WTC11 (cell line): Measurements from ENCODE around the gene NLRC5. TPM values are rescaled to one million over a fixed set of nuclear protein-coding genes. Genes with fewer than 3 reads are reported as not detected.
A peak's percentile ranks its signal among the peaks of the same experiment; 100 is the strongest.
"Not testable (repeated sequence)": the region's sequence is repeated elsewhere in the genome, so short reads cannot be mapped to it uniquely, and the experiment has no call there.

Source experiments
- ATAC-seq: fragments of 200-7000 bp; cut with Tn5 transposase; 2 replicates; pipeline ENCODE4 v1.10.0; 2021; ENCODE audit warnings: mild to moderate bottlenecking, moderate library complexity
- CTCF ChIA-PET: fragments of 300-600 bp; sonication (Branson Sonifier 250); formaldehyde crosslinking; loops from one replicate; lab custom pipeline; 2021; ENCODE audit warnings: antibody characterized with exemption; lab: Charles Lee
- POLR2A ChIA-PET: fragments of 350-600 bp; sonication (Branson Sonifier 250); formaldehyde crosslinking; loops from one replicate; lab custom pipeline; 2021; ENCODE audit warnings: antibody characterized with exemption; lab: Charles Lee
- DNase-seq: peaks from one replicate; pipeline ENCODE4 v3.0.0; 2021; ENCODE audit warnings: low spot score
- H3K27ac Mint-ChIP-seq: 2 replicates; pipeline ENCODE4 v1.8.0; 2021; ENCODE audit warnings: mixed read lengths
- H3K27me3 Mint-ChIP-seq: 2 replicates; pipeline ENCODE4 v1.8.0; 2021; ENCODE audit warnings: low read depth, mild to moderate bottlenecking, moderate library complexity, mixed read lengths
- H3K36me3 Mint-ChIP-seq: 2 replicates; pipeline ENCODE4 v1.8.0; 2021; ENCODE audit warnings: mixed read lengths
- H3K4me1 Mint-ChIP-seq: 2 replicates; pipeline ENCODE4 v1.8.0; 2022; ENCODE audit warnings: mixed read lengths
- H3K4me3 Mint-ChIP-seq: 2 replicates; pipeline ENCODE4 v1.8.0; 2021; ENCODE audit warnings: mild to moderate bottlenecking, moderate library complexity, mixed read lengths
- H3K9me3 Mint-ChIP-seq: 2 replicates; pipeline ENCODE4 v1.8.0; 2021; ENCODE audit warnings: mixed read lengths
- EMX1 ChIP-seq: fragments of 250-450 bp; sonication (Bioruptor Pico); IDR thresholded peaks from 2 replicates; pipeline ENCODE4 v1.8.0; 2021; ENCODE audit warnings: mild to moderate bottlenecking
- ETV6 ChIP-seq: sonication (generic); formaldehyde crosslinking; IDR thresholded peaks from 2 replicates; pipeline ENCODE4 v1.8.1; 2022; ENCODE audit warnings: mild to moderate bottlenecking, missing genetic modification reagents
- FOXK1 ChIP-seq: sonication (generic); formaldehyde crosslinking; IDR thresholded peaks from 2 replicates; pipeline ENCODE4 v1.8.0; 2022; ENCODE audit warnings: mild to moderate bottlenecking, moderate library complexity, missing genetic modification reagents
- GRHL2 ChIP-seq: fragments of 250-450 bp; sonication (Bioruptor Pico); IDR thresholded peaks from 2 replicates; pipeline ENCODE4 v1.8.0; 2022; ENCODE audit warnings: mild to moderate bottlenecking, moderate library complexity; ENCODE audit not compliant: insufficient replicate concordance, severe bottlenecking
- GTF2I ChIP-seq: fragments of 250-450 bp; sonication (Bioruptor Pico); conservative IDR thresholded peaks from 2 replicates; pipeline ENCODE4 v1.4.0; 2021; ENCODE audit warnings: mild to moderate bottlenecking
- HMGXB4 ChIP-seq: sonication (generic); formaldehyde crosslinking; IDR thresholded peaks from 2 replicates; pipeline ENCODE4 v1.8.1; 2023; ENCODE audit warnings: mild to moderate bottlenecking, moderate library complexity, missing genetic modification reagents
- IRF1 ChIP-seq: sonication (generic); formaldehyde crosslinking; IDR thresholded peaks from 2 replicates; pipeline ENCODE4 v1.8.0; 2023; ENCODE audit warnings: missing genetic modification reagents
- IRF2 ChIP-seq: sonication (generic); formaldehyde crosslinking; IDR thresholded peaks from 2 replicates; pipeline ENCODE4 v1.8.0; 2022; ENCODE audit warnings: low read depth, missing genetic modification reagents, borderline replicate concordance
- JAZF1 ChIP-seq: fragments of 250-450 bp; sonication (Bioruptor Pico); IDR thresholded peaks from 2 replicates; pipeline ENCODE4 v1.9.0; 2021; ENCODE audit warnings: moderate library complexity, mild to moderate bottlenecking, inconsistent platforms
- KAT7 ChIP-seq: sonication (generic); formaldehyde crosslinking; IDR thresholded peaks from 2 replicates; pipeline ENCODE4 v1.8.1; 2023; ENCODE audit warnings: missing genetic modification reagents, mild to moderate bottlenecking, borderline replicate concordance
- MAX ChIP-seq: sonication (generic); formaldehyde crosslinking; IDR thresholded peaks from 2 replicates; pipeline ENCODE4 v1.8.0; 2022; ENCODE audit warnings: mild to moderate bottlenecking, missing genetic modification reagents
- RELA ChIP-seq: sonication (generic); formaldehyde crosslinking; IDR thresholded peaks from 2 replicates; pipeline ENCODE4 v1.8.1; 2022; ENCODE audit warnings: missing genetic modification reagents, mild to moderate bottlenecking, borderline replicate concordance
- SMAD3 ChIP-seq: sonication (generic); formaldehyde crosslinking; IDR thresholded peaks from 2 replicates; pipeline ENCODE4 v1.8.0; 2022; ENCODE audit warnings: missing genetic modification reagents, mild to moderate bottlenecking, borderline replicate concordance
- SOX15 ChIP-seq: fragments of 250-450 bp; sonication (Bioruptor Pico); IDR thresholded peaks from 2 replicates; pipeline ENCODE4 v1.9.0; 2021; ENCODE audit warnings: mild to moderate bottlenecking
- TEAD1 ChIP-seq: sonication (generic); formaldehyde crosslinking; IDR thresholded peaks from 2 replicates; pipeline ENCODE4 v1.8.0; 2022; ENCODE audit warnings: mild to moderate bottlenecking, missing genetic modification reagents
- TEAD4 ChIP-seq: sonication (generic); formaldehyde crosslinking; IDR thresholded peaks from 2 replicates; pipeline ENCODE4 v1.8.0; 2022; ENCODE audit warnings: mild to moderate bottlenecking, missing genetic modification reagents
- ZNF121 ChIP-seq: sonication (generic); formaldehyde crosslinking; IDR thresholded peaks from 2 replicates; pipeline ENCODE4 v1.8.0; 2023; ENCODE audit warnings: missing genetic modification reagents
- ZNF232 ChIP-seq: sonication (generic); formaldehyde crosslinking; IDR thresholded peaks from 2 replicates; pipeline ENCODE4 v1.8.0; 2022; ENCODE audit warnings: mild to moderate bottlenecking, missing genetic modification reagents
- ZNF263 ChIP-seq: sonication (generic); formaldehyde crosslinking; IDR thresholded peaks from 2 replicates; pipeline ENCODE4 v1.8.1; 2022; ENCODE audit warnings: low read depth, mild to moderate bottlenecking, moderate library complexity, missing genetic modification reagents
- total RNA-seq: library from RNA; stranded (reverse); gene quantifications from 3 replicates; pipeline ENCODE4 v1.2.3, GENCODE V29; 2021
- TF ChIP-seq, protein P1 (sequence below): sonication (generic); formaldehyde crosslinking; IDR thresholded peaks from 2 replicates; pipeline ENCODE4 v1.8.1; 2023; ENCODE audit warnings: mild to moderate bottlenecking, missing genetic modification reagents
- TF ChIP-seq, protein P2 (sequence below): fragments of 250-450 bp; sonication (Bioruptor Pico); IDR thresholded peaks from 2 replicates; pipeline ENCODE4 v1.9.0; 2021; ENCODE audit warnings: mild to moderate bottlenecking
- TF ChIP-seq, protein P3 (sequence below): sonication (generic); formaldehyde crosslinking; IDR thresholded peaks from 2 replicates; pipeline ENCODE4 v1.8.1; 2022; ENCODE audit warnings: low read depth, mild to moderate bottlenecking, moderate library complexity, missing genetic modification reagents, borderline replicate concordance

The NLRC5 gene
- total RNA-seq, 1 experiment from 2014 or later: 2.8 TPM

DNA sequence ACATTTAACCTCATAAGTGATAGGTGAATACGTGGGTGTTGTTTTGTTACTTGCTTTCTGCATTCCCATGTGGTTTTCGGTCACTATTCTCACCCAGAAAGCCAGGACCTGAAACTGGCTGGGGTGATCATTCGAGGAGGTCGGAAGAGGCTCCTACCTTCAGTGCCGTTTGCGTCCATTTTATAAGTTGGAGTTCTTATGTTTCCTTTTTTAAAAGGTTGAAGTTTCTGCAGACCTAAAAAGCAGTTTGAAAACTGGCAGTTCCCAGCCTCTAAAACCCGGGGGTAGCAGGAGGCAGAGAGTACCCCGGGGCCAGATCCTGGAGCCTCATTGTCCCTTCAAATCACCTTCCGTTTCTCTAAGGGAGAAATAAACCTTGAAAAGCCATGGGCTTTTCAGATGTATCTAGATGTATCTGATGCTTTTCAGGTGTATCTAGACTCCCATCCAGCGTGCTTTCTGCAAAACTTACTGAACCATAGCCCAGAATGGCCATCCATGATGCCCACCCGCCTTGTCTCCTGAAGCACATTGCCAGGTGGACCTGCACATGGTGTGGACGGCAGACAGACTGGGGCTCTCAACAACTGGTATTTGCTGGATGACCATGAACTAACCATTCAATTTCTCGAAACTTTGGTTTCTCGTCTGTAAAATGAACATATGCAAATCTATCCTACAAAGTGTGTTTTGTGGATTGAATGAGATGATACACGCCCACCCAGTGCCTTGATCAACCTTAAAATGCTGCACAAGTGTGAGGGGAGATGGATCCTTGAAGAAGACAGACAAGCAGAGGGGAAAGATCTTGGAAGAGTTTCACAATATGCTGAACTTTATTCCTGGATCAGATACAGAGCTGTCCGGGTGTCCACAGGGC is 1.3 kb downstream of the NLRC5 start:
- no peak for DNase-seq
- H3K4me3 Mint-ChIP-seq: peak overlapping the region; percentile 84
- H3K27ac Mint-ChIP-seq: no peak overlapping the region
- H3K36me3 Mint-ChIP-seq: no peaks in the 10 kb centered on the region
- TF ChIP-seq FOXK1 (CRISPR knock-in tag): no peak
- TF ChIP-seq SOX15 (CRISPR knock-in tag): no peak
- TF ChIP-seq, protein P1, sequence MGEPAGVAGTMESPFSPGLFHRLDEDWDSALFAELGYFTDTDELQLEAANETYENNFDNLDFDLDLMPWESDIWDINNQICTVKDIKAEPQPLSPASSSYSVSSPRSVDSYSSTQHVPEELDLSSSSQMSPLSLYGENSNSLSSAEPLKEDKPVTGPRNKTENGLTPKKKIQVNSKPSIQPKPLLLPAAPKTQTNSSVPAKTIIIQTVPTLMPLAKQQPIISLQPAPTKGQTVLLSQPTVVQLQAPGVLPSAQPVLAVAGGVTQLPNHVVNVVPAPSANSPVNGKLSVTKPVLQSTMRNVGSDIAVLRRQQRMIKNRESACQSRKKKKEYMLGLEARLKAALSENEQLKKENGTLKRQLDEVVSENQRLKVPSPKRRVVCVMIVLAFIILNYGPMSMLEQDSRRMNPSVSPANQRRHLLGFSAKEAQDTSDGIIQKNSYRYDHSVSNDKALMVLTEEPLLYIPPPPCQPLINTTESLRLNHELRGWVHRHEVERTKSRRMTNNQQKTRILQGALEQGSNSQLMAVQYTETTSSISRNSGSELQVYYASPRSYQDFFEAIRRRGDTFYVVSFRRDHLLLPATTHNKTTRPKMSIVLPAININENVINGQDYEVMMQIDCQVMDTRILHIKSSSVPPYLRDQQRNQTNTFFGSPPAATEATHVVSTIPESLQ (CRISPR knock-in tag): no peak
- TF ChIP-seq, protein P2, sequence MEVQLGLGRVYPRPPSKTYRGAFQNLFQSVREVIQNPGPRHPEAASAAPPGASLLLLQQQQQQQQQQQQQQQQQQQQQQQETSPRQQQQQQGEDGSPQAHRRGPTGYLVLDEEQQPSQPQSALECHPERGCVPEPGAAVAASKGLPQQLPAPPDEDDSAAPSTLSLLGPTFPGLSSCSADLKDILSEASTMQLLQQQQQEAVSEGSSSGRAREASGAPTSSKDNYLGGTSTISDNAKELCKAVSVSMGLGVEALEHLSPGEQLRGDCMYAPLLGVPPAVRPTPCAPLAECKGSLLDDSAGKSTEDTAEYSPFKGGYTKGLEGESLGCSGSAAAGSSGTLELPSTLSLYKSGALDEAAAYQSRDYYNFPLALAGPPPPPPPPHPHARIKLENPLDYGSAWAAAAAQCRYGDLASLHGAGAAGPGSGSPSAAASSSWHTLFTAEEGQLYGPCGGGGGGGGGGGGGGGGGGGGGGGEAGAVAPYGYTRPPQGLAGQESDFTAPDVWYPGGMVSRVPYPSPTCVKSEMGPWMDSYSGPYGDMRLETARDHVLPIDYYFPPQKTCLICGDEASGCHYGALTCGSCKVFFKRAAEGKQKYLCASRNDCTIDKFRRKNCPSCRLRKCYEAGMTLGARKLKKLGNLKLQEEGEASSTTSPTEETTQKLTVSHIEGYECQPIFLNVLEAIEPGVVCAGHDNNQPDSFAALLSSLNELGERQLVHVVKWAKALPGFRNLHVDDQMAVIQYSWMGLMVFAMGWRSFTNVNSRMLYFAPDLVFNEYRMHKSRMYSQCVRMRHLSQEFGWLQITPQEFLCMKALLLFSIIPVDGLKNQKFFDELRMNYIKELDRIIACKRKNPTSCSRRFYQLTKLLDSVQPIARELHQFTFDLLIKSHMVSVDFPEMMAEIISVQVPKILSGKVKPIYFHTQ (CRISPR knock-in tag): no peak
- TF ChIP-seq ETV6 (CRISPR knock-in tag): no peak
- TF ChIP-seq EMX1: no peak
- TF ChIP-seq RELA: no peak
- TF ChIP-seq HMGXB4 (CRISPR knock-in tag): no peak
- TF ChIP-seq ZNF232: no peak
- TF ChIP-seq ZNF121 (CRISPR knock-in tag): no peak
- TF ChIP-seq SMAD3 (CRISPR knock-in tag): no peak
- no peak for TF ChIP-seq KAT7 (CRISPR knock-in tag)
- no peak for TF ChIP-seq GTF2I (CRISPR knock-in tag)
- TF ChIP-seq TEAD4 (CRISPR knock-in tag): no peak
- TF ChIP-seq TEAD1 (CRISPR knock-in tag): no peak
- TF ChIP-seq JAZF1 (CRISPR knock-in tag): no peak
- TF ChIP-seq IRF2 (CRISPR knock-in tag): no peak
- CTCF ChIA-PET: no interaction called here
- peaks cover 50% of the 10 kb centered on the region for H3K27me3 Mint-ChIP-seq
- no peak for ATAC-seq
- POLR2A ChIA-PET: no interaction called here
- no peaks in the 10 kb centered on the region for H3K9me3 Mint-ChIP-seq
- H3K4me1 Mint-ChIP-seq: peaks cover 21% of the 10 kb centered on the region

DNA sequence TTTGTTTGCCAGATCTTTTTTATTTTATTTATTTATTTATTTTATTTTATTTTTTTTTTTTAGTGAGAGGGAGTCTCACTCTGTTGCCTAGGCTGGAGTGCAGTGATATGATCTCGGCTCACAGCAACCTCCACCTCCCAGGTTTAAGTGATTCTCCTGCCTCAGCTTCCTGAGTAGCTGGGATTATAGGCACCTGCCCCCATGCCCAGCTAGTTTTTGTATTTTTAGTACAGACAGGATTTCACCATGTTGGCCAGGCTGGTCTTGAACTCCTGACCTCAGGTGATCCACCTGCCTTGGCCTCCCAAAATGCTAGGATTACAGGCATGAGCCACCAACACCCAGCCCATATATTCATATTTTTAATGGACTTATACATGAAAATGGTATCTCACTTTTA is 3.1 kb downstream of the NLRC5 start:
- H3K4me3 Mint-ChIP-seq, H3K36me3 Mint-ChIP-seq, H3K9me3 Mint-ChIP-seq, CTCF ChIA-PET, DNase-seq, POLR2A ChIA-PET, ATAC-seq, H3K27ac Mint-ChIP-seq: not testable (repeated sequence)
- Mint-ChIP-seq H3K27me3 (peaks cover 55% of the 10 kb centered on the region), H3K4me1 (peaks cover 19% of the 10 kb centered on the region)

DNA sequence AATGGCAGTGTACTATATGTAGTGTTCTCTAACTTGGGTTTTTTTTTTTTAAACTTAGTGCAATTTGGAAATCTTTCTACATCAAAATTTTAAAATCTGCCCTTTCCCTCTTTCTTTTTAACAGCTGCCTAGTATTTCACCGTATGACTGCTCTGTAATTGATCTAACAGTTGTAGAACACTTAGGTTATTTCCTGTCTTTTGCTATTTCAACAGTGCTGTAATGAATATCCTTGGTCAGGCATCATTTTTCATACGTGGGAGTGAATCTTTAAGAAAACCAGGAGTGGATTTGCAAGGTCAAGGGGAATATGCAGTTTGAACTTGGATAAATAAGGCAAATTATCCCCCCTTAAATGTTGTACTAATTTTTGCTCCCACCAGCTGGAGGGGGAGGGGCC is 3.8 kb downstream of the NLRC5 start:
- POLR2A ChIA-PET: no interaction called here
- TF ChIP-seq GRHL2: no peak
- no peak for TF ChIP-seq ZNF121 (CRISPR knock-in tag)
- TF ChIP-seq TEAD4 (CRISPR knock-in tag): no peak
- no peak for TF ChIP-seq MAX
- TF ChIP-seq, protein P3, sequence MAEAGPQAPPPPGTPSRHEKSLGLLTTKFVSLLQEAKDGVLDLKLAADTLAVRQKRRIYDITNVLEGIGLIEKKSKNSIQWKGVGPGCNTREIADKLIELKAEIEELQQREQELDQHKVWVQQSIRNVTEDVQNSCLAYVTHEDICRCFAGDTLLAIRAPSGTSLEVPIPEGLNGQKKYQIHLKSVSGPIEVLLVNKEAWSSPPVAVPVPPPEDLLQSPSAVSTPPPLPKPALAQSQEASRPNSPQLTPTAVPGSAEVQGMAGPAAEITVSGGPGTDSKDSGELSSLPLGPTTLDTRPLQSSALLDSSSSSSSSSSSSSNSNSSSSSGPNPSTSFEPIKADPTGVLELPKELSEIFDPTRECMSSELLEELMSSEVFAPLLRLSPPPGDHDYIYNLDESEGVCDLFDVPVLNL (CRISPR knock-in tag): no peak
- no peak for TF ChIP-seq ZNF263
- no peak for TF ChIP-seq SOX15 (CRISPR knock-in tag)
- no peak for TF ChIP-seq IRF1 (CRISPR knock-in tag)

More for the DNA sequence above, 3.8 kb downstream of the NLRC5 start:
- Mint-ChIP-seq H3K27ac (no peak overlapping the region), H3K36me3 (no peaks in the 10 kb centered on the region), H3K9me3 (no peaks in the 10 kb centered on the region), H3K4me1 (peaks cover 19% of the 10 kb centered on the region), H3K27me3 (peaks cover 47% of the 10 kb centered on the region), H3K4me3 (no peak overlapping the region)
- DNase-seq (no peak), ATAC-seq (no peak)
- CTCF ChIA-PET: no interaction called here
